ENCODE results near the gene NDUFA8.

NDUFA8 gene

GRCh38 chr9:122125158-122125508 is 34.4 kb downstream of the NDUFA8 start:
- peak; percentile 77 for DNase-seq (ENCODE audit: low read depth)
- no peak overlapping the region for H3K4me3 ChIP-seq (ENCODE audit: low read depth, low read length)
- TF ChIP-seq CTCF (IDR thresholded peaks at IDR 0.05; ENCODE audit: low read depth, low read length): peak; percentile 79
- TF ChIP-seq, protein P1, sequence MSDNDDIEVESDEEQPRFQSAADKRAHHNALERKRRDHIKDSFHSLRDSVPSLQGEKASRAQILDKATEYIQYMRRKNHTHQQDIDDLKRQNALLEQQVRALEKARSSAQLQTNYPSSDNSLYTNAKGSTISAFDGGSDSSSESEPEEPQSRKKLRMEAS (IDR thresholded peaks at IDR 0.05; ENCODE audit: low read depth, low read length): no peak

GRCh38 chr9:122124528-122124927 is 35.1 kb downstream of the NDUFA8 start:
- no peak for DNase-seq (ENCODE audit: low read depth)
- H3K4me3 ChIP-seq (ENCODE audit: low read depth, low read length): no peak overlapping the region
- TF ChIP-seq, protein P1 (IDR thresholded peaks at IDR 0.05; ENCODE audit: low read depth, low read length): no peak
- TF ChIP-seq MYC (IDR thresholded peaks at IDR 0.05; ENCODE audit: low read depth, low read length) (no peak), POLR2A (IDR thresholded peaks at IDR 0.05; ENCODE audit: extremely low read depth, insufficient read length) (no peak), CTCF (IDR thresholded peaks at IDR 0.05; ENCODE audit: low read depth, low read length) (no peak)

GRCh38 chr9:122124048-122124447 is 35.5 kb downstream of the NDUFA8 start:
- no peak for DNase-seq (ENCODE audit: low read depth)
- H3K4me3 ChIP-seq (ENCODE audit: low read depth, low read length): no peak overlapping the region
- TF ChIP-seq MYC (IDR thresholded peaks at IDR 0.05; ENCODE audit: low read depth, low read length): no peak
- TF ChIP-seq CTCF (IDR thresholded peaks at IDR 0.05; ENCODE audit: low read depth, low read length): no peak
- TF ChIP-seq, protein P1 (IDR thresholded peaks at IDR 0.05; ENCODE audit: low read depth, low read length): no peak

- peak; percentile 98 for TF ChIP-seq CTCF (IDR thresholded peaks at IDR 0.05; ENCODE audit: low read depth, low read length)
- TF ChIP-seq MYC (IDR thresholded peaks at IDR 0.05; ENCODE audit: low read depth, low read length): no peak
- DNase-seq (ENCODE audit: low read depth): peak; percentile 77
- H3K4me3 ChIP-seq (ENCODE audit: low read depth, low read length): no peak overlapping the region
These were observed 36.5 kb downstream of the NDUFA8 start for GRCh38 chr9:122122903-122123632.

DNA sequence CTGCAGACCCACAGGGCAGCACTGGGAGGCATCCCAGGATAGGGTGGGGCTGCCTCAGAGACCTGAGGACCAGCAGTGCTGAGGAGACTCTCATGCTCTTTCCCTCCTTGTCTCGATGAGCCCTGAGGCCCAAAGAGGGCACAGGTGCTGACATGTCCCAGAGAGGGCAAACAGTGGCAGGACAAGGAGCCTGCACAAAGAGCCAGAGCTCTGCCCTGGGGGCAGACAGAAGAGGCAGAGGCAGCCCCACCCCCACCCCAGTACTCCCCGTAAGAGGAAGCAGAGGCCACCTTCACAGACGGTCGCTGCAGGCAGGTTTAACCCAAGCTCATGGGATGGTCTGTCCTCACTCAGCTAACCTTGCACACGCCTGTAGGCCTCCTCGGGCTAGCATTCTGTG is 37.1 kb downstream of the NDUFA8 start:
- no peak for TF ChIP-seq MYC (IDR thresholded peaks at IDR 0.05; ENCODE audit: low read depth, low read length)
- TF ChIP-seq CTCF (IDR thresholded peaks at IDR 0.05; ENCODE audit: low read depth, low read length): no peak
- TF ChIP-seq, protein P1 (IDR thresholded peaks at IDR 0.05; ENCODE audit: low read depth, low read length): no peak
- TF ChIP-seq POLR2A (IDR thresholded peaks at IDR 0.05; ENCODE audit: extremely low read depth, insufficient read length): no peak
- no peak overlapping the region for H3K4me3 ChIP-seq (ENCODE audit: low read depth, low read length)
- DNase-seq (ENCODE audit: low read depth): peak; percentile 19

DNA sequence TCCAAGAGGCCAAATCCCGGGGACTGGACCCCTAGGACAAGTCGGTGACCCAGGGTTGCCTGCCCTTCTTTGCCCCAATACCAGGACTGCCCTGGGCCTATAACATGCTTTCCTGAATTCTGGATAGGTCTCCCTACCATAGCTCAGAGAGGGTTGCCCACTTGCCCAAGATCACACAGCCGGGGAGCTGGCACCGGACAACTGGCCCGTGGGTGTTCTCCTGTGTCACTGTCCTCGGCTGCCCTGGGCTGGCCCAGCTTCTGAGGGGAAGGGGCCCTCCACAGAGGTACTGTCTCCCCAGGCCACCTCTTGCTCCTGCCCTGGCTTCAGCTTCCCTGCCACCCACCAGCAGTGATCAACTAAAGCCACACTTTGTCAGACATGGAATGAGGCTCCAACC is 37.6 kb downstream of the NDUFA8 start:
- no peak overlapping the region for H3K4me3 ChIP-seq (ENCODE audit: low read depth, low read length)
- TF ChIP-seq, protein P1 (IDR thresholded peaks at IDR 0.05; ENCODE audit: low read depth, low read length): no peak
- no peak for TF ChIP-seq POLR2A (IDR thresholded peaks at IDR 0.05; ENCODE audit: extremely low read depth, insufficient read length)
- TF ChIP-seq MYC (IDR thresholded peaks at IDR 0.05; ENCODE audit: low read depth, low read length): no peak
- TF ChIP-seq CTCF (IDR thresholded peaks at IDR 0.05; ENCODE audit: low read depth, low read length): no peak
- no peak for DNase-seq (ENCODE audit: low read depth)
